T-helper 1 cell treated with Interleukin-12 subunit alpha and Interleukin-12 subunit beta and Interleukin-4 antibody, amounts not matched to agents 30 μg/mL and 1 μg/mL, for 36 hours (primary cell): ENCODE measurements around the gene TRAPPC8.
A peak's percentile ranks its signal among the peaks of the same experiment; 100 is the strongest.
"Not testable (repeated sequence)": the region's sequence is repeated elsewhere in the genome, so short reads cannot be mapped to it uniquely, and the experiment has no call there.

Experiments
- H3K27ac Mint-ChIP-seq: one replicate; pipeline ENCODE4 v1.8.0; 2021; ENCODE audit warnings: mild to moderate bottlenecking, mixed read lengths
- H3K27me3 Mint-ChIP-seq: one replicate; pipeline ENCODE4 v1.8.0; 2021; ENCODE audit warnings: low read depth, mixed read lengths
- H3K36me3 Mint-ChIP-seq: one replicate; pipeline ENCODE4 v1.8.0; 2021; ENCODE audit warnings: low read depth, mixed read lengths
- H3K4me1 Mint-ChIP-seq: one replicate; pipeline ENCODE4 v1.8.0; 2021; ENCODE audit warnings: low read depth, mixed read lengths
- H3K4me3 Mint-ChIP-seq: one replicate; pipeline ENCODE4 v1.8.0; 2021; ENCODE audit warnings: mild to moderate bottlenecking, moderate library complexity, mixed read lengths
- H3K9me3 Mint-ChIP-seq: one replicate; pipeline ENCODE4 v1.8.0; 2021; ENCODE audit warnings: mixed read lengths

TRAPPC8 gene

GRCh38 chr18:31954349-31954748, 11.4 kb upstream of the TRAPPC8 start:
- Mint-ChIP-seq H3K9me3 (no peaks in the 10 kb centered on the region), H3K4me1 (no peaks in the 10 kb centered on the region), H3K4me3 (no peak overlapping the region), H3K27ac (no peak overlapping the region), H3K27me3 (peaks cover 3% of the 10 kb centered on the region), H3K36me3 (no peaks in the 10 kb centered on the region)

- not testable (repeated sequence) for H3K4me1 Mint-ChIP-seq, H3K4me3 Mint-ChIP-seq, H3K36me3 Mint-ChIP-seq, H3K27me3 Mint-ChIP-seq, H3K9me3 Mint-ChIP-seq, H3K27ac Mint-ChIP-seq
Measured at GRCh38 chr18:31953699-31954098, 10.8 kb upstream of the TRAPPC8 start.

DNA sequence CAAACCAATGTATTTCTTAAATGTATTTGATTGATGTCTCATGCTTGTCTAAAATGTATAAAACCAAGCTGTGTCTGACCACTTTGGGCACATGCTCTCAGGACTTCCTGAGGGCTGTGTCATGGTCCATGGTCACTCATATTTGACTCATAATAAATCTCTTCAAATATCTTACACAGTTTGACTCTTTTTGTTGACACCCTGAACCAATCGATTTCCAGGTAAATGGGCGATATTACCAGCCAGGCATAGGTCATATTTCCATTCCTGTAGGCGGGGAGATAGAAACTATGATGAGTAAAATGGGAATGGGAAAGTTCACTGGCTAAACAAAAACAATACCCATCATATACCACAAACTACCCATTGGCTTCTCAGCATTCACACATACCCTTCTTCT, 9.3 kb upstream of the TRAPPC8 start:
- Mint-ChIP-seq H3K27ac (no peak overlapping the region), H3K4me1 (no peaks in the 10 kb centered on the region), H3K27me3 (peaks cover 3% of the 10 kb centered on the region), H3K36me3 (no peaks in the 10 kb centered on the region), H3K9me3 (no peaks in the 10 kb centered on the region), H3K4me3 (no peak overlapping the region)

DNA sequence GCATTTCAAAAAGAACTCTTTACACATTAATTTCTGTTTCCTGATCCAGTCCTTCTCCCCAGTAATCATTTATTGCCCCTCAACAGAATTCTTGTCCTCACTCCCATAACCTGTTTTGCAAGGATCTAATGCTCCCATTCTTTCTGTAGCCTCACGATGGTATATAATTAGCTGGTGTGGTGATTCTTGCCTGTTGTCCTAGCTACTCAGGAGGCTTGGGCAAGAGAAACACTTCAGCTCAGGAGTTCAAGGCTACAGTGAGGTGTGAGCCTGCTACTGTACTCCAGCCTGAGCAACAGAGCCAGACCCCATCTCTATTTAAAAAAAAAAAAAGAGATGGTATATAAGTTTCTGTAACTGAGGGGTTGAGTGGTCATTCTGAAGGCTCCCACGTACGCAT, 7.7 kb upstream of the TRAPPC8 start:
- H3K27me3 Mint-ChIP-seq, result peaks cover 3% of the 10 kb centered on the region
- H3K36me3 Mint-ChIP-seq, result no peaks in the 10 kb centered on the region
- H3K27ac Mint-ChIP-seq, result no peak overlapping the region
- no peak overlapping the region for H3K4me3 Mint-ChIP-seq
- H3K9me3 Mint-ChIP-seq, result no peaks in the 10 kb centered on the region
- H3K4me1 Mint-ChIP-seq, result peaks cover 1% of the 10 kb centered on the region

DNA sequence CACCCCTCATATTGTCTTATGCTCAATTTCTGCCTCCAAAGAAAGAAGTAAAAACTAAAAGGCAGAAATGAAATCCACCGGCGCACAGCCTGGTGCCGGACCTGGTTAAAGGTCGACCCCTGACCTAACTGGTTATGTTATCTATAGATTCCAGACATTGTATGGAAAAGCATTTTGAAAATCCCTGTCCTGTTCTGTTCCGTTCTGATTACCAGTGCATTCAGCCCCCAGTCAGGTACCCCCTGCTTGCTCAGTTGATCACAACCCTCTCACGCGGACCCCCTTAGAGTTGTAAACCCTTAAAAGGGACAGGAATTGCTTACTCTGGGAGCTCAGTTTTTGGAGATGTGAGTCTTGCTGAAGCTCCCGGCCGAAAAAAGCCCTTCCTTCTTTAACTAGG, 5.4 kb upstream of the TRAPPC8 start:
- H3K4me3 Mint-ChIP-seq, H3K27ac Mint-ChIP-seq, H3K36me3 Mint-ChIP-seq, H3K27me3 Mint-ChIP-seq, H3K9me3 Mint-ChIP-seq: not testable (repeated sequence)
- H3K4me1 Mint-ChIP-seq, result peaks cover 16% of the 10 kb centered on the region

DNA sequence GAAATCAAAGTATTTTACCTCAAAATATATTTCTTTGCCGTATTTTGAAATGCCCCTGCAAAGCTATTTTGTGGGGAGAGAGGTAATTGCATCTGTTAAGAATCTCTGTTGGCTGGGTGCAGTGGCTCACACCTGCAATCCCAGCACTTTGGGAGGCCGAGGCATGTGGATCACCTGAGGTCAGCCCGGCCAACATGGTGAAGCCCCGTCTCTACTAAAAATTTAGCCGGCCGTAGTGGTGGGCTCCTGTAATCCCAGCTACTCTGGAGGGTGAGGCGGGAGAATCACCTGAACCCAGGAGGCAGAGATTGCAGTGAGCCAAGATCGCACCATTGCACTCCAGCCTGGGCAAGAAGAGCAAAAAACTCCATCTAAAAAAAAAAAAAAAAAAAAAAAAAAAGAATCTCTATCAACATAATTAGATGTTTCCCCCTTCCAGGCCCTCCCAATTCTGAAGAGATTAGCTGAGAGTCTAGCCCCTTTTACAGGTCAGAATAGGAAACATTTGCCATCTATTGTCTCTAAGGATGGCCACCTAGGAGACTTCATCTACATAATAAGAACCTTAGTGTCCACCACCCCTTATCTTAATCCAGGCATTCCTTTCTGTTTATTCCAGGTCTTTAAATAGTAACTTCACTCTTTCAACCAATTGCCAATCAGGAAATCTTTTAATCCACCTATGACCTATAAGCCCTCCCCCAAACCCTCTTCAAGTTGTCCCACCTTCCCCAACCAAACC, 3.5 kb upstream of the TRAPPC8 start:
- Mint-ChIP-seq H3K36me3 (peaks cover 2% of the 10 kb centered on the region), H3K4me1 (peaks cover 24% of the 10 kb centered on the region), H3K27ac (no peak overlapping the region), H3K9me3 (no peaks in the 10 kb centered on the region), H3K27me3 (no peaks in the 10 kb centered on the region), H3K4me3 (no peak overlapping the region)

GRCh38 chr18:31943878-31944816, 1.2 kb upstream of the TRAPPC8 start:
- peaks cover 34% of the 10 kb centered on the region for H3K4me1 Mint-ChIP-seq
- H3K27me3 Mint-ChIP-seq, result no peaks in the 10 kb centered on the region
- peaks cover 5% of the 10 kb centered on the region for H3K36me3 Mint-ChIP-seq
- peak overlapping the region; percentile 98 for H3K27ac Mint-ChIP-seq
- peak overlapping the region; percentile 100 for H3K4me3 Mint-ChIP-seq
- no peaks in the 10 kb centered on the region for H3K9me3 Mint-ChIP-seq

GRCh38 chr18:31942291-31942998, 483 bp downstream of the TRAPPC8 start:
- Mint-ChIP-seq H3K4me1 (peaks cover 36% of the 10 kb centered on the region), H3K4me3 (peak overlapping the region; percentile 100), H3K27me3 (no peaks in the 10 kb centered on the region), H3K9me3 (no peaks in the 10 kb centered on the region), H3K36me3 (peaks cover 5% of the 10 kb centered on the region), H3K27ac (peak overlapping the region; percentile 98)

DNA sequence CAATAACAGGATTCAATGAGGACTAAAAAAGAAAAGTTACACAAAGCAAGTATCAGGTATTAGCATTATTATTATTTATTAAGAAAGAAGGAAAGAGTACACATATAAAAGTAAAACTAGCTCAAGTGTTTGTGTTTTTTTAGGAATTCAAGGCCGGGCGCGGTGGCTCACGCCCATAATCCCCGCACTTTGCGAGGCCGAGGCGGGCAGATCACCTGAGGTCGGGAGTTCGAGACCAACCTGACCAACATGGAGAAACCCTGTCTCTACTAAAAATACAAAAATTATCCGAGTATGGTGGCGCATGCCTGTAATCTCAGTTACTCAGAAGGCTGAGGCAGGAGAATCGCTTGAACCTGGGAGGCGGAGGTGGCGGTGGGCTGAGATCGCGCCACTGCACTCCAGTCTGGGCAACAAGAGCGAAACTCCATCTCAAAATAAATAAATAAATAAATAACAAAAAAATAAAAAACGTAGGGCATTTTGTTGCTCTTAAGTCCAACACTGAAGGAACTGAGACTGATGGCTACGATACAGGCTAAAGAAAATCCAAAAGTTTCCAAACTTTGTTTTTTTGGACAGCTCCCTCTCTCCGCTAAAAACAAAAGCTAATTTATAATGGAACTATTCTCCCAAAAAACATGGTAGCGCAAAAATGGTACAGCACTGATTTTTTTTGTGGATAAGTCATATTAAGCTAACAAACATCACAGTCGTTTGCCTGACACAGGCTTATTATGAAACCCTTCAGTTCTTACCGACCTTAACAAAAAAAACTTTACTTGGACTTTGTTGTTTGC, 1.7 kb downstream of the TRAPPC8 start:
- peaks cover 36% of the 10 kb centered on the region for H3K4me1 Mint-ChIP-seq
- no peaks in the 10 kb centered on the region for H3K9me3 Mint-ChIP-seq
- H3K27ac Mint-ChIP-seq, result no peak overlapping the region
- H3K27me3 Mint-ChIP-seq, result no peaks in the 10 kb centered on the region
- H3K4me3 Mint-ChIP-seq, result peak overlapping the region; percentile 100
- peaks cover 8% of the 10 kb centered on the region for H3K36me3 Mint-ChIP-seq

DNA sequence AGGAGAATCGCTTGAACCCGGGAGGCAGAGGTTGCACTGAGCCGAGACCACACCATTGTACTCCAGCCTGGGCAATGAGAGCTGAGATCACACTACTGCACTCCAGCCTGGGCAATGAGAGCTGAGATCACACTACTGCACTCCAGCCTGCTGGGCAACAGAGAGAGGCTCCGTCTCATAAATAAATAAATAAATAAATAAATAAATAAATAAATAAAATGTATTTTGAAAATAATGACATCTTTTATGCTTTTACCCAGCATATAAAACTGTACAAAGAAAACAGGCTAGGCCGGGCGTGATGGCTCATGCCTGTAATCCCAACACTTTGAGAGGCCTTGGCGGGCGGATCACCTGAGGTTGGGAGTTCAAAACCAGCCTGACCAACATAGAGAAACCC, 8.2 kb downstream of the TRAPPC8 start:
- H3K9me3 Mint-ChIP-seq, result not testable (repeated sequence)

GRCh38 chr18:31931886-31932240, 11.1 kb downstream of the TRAPPC8 start:
- Mint-ChIP-seq H3K4me1 (peaks cover 5% of the 10 kb centered on the region), H3K27me3 (no peaks in the 10 kb centered on the region), H3K4me3 (no peak overlapping the region), H3K9me3 (no peaks in the 10 kb centered on the region), H3K27ac (no peak overlapping the region), H3K36me3 (peaks cover 17% of the 10 kb centered on the region)

More for the DNA sequence above, 8.2 kb downstream of the TRAPPC8 start:
- not testable (repeated sequence) for H3K36me3 Mint-ChIP-seq, H3K4me3 Mint-ChIP-seq, H3K27ac Mint-ChIP-seq, H3K4me1 Mint-ChIP-seq, H3K27me3 Mint-ChIP-seq

DNA sequence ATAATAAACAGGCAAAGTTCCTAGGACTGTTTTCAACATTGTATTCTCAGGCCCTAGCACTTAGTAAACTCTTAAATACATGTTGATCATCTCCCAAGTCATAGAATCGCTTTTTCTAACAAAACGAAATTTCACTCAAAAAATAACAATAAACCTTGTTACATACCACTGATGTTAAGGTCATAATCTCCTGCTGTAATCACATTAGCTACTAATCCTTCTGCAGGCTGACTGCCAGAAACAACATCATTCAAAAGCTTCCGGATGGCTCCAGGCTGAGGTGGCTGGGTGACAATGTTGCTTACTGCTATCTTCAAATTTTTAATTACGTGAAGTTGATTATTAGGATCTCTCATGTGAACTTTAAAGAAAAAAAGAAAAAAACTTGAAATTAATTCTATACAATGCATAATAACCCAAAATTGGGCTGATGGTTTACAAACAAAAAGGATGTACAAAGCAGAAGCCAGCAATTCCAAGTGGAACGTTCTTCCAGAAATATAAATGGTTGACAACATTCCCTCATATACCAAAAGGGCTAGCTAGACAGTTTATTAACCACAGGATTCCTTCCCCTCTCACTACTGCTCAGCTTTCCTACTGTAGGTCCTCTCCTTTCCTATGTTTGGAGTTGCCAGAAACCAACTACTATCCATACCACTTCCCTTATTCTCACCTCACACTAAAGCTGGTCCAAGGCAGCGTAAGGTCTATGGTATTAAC, 11.6 kb downstream of the TRAPPC8 start:
- Mint-ChIP-seq H3K4me3 (no peak overlapping the region), H3K36me3 (peaks cover 21% of the 10 kb centered on the region), H3K27me3 (no peaks in the 10 kb centered on the region), H3K4me1 (peaks cover 5% of the 10 kb centered on the region), H3K27ac (no peak overlapping the region), H3K9me3 (no peaks in the 10 kb centered on the region)

GRCh38 chr18:31929273-31929672, 13.7 kb downstream of the TRAPPC8 start:
- no peaks in the 10 kb centered on the region for H3K9me3 Mint-ChIP-seq
- H3K27ac Mint-ChIP-seq, result no peak overlapping the region
- peaks cover 5% of the 10 kb centered on the region for H3K4me1 Mint-ChIP-seq
- H3K36me3 Mint-ChIP-seq, result peaks cover 31% of the 10 kb centered on the region
- no peak overlapping the region for H3K4me3 Mint-ChIP-seq
- H3K27me3 Mint-ChIP-seq, result no peaks in the 10 kb centered on the region
